H9 (cell line): ENCODE results near the gene ASMT. TPM values are rescaled to one million over a fixed set of nuclear protein-coding genes. Genes with fewer than 3 reads are reported as not detected.

ENCODE experiments used
- DNase-seq: peaks from one replicate; pipeline ENCODE4 v3.0.0-alpha.2; 2017
- H2AFZ ChIP-seq: one replicate; pipeline ENCODE4 v1.6.1; 2013; ENCODE audit warnings: mild to moderate bottlenecking, low read length, control low read depth, moderate library complexity
- H2AK5ac ChIP-seq: 2 replicates; pipeline ENCODE4 v1.6.1; 2013; ENCODE audit warnings: low read length, control low read depth, mixed read lengths; ENCODE audit not compliant: insufficient read length
- H2BK120ac ChIP-seq: one replicate; pipeline ENCODE4 v1.6.1; 2013; ENCODE audit warnings: low read depth, mild to moderate bottlenecking, low read length, control low read depth, inconsistent platforms; ENCODE audit not compliant: poor library complexity, severe bottlenecking
- H2BK12ac ChIP-seq: 2 replicates; pipeline ENCODE4 v1.6.1; 2013; ENCODE audit warnings: low read length, control low read depth, mixed read lengths, low read depth; ENCODE audit not compliant: insufficient read length
- H2BK15ac ChIP-seq: 2 replicates; pipeline ENCODE4 v1.6.1; 2013; ENCODE audit warnings: low read depth, low read length, control low read depth
- H2BK20ac ChIP-seq: one replicate; pipeline ENCODE4 v1.6.1; 2013; ENCODE audit warnings: low read depth, mild to moderate bottlenecking, low read length, control low read depth, inconsistent platforms; ENCODE audit not compliant: poor library complexity, severe bottlenecking
- H2BK5ac ChIP-seq: 2 replicates; pipeline ENCODE4 v1.6.1; 2013; ENCODE audit warnings: low read length, control low read depth, mixed read lengths; ENCODE audit not compliant: insufficient read length
- H3K14ac ChIP-seq: 2 replicates; pipeline ENCODE4 v1.6.1; 2013; ENCODE audit warnings: low read length, control low read depth; ENCODE audit not compliant: insufficient read depth
- H3K18ac ChIP-seq: 2 replicates; pipeline ENCODE4 v1.6.1; 2013; ENCODE audit warnings: low read depth, mild to moderate bottlenecking, mixed read lengths, low read length, control low read depth; ENCODE audit not compliant: insufficient read length
- H3K23ac ChIP-seq: 2 replicates; pipeline ENCODE4 v1.6.1; 2013; ENCODE audit warnings: low read length, control low read depth, mixed read lengths, low read depth; ENCODE audit not compliant: insufficient read length
- H3K23me2 ChIP-seq: 2 replicates; pipeline ENCODE4 v1.6.1; 2013; ENCODE audit warnings: low read depth, mild to moderate bottlenecking, mixed read lengths, low read length, control low read depth; ENCODE audit not compliant: insufficient read length, poor library complexity, severe bottlenecking
- H3K27ac ChIP-seq: 2 replicates; pipeline ENCODE4 v1.5.1; 2013; ENCODE audit warnings: low read length, control low read depth, mixed read lengths, low read depth; ENCODE audit not compliant: insufficient read length
- H3K27me3 ChIP-seq: 2 replicates; pipeline ENCODE4 v1.6.1; 2013; ENCODE audit warnings: low read length, control low read depth, inconsistent platforms; ENCODE audit not compliant: insufficient read depth
- H3K4ac ChIP-seq: 2 replicates; pipeline ENCODE4 v1.6.1; 2013; ENCODE audit warnings: low read depth, mild to moderate bottlenecking, control low read depth, inconsistent platforms, low read length, moderate library complexity
- H3K4me1 ChIP-seq: 2 replicates; pipeline ENCODE4 v1.6.1; 2013; ENCODE audit warnings: low read length, control low read depth, inconsistent platforms; ENCODE audit not compliant: insufficient read depth
- H3K4me2 ChIP-seq: 2 replicates; pipeline ENCODE4 v1.6.1; 2013; ENCODE audit warnings: low read length, control low read depth, mixed read lengths; ENCODE audit not compliant: insufficient read length, insufficient read depth
- H3K56ac ChIP-seq: 2 replicates; pipeline ENCODE4 v1.6.1; 2013; ENCODE audit warnings: low read depth, mild to moderate bottlenecking, mixed read lengths, low read length, control low read depth; ENCODE audit not compliant: insufficient read length
- H3K79me1 ChIP-seq: 2 replicates; pipeline ENCODE4 v1.6.1; 2013; ENCODE audit warnings: low read depth, mild to moderate bottlenecking, moderate library complexity, low read length, control low read depth, inconsistent platforms; ENCODE audit not compliant: insufficient read depth, poor library complexity, severe bottlenecking
- H3K79me2 ChIP-seq: 2 replicates; pipeline ENCODE4 v1.6.1; 2013; ENCODE audit warnings: low read length, control low read depth, inconsistent platforms; ENCODE audit not compliant: insufficient read depth
- H3K9ac ChIP-seq: 2 replicates; pipeline ENCODE4 v1.6.1; 2013; ENCODE audit warnings: low read length, control low read depth, mixed read lengths; ENCODE audit not compliant: insufficient read length; ENCODE audit errors: extremely low read depth
- H3K9me3 ChIP-seq: one replicate; pipeline ENCODE4 v1.6.1; 2013; ENCODE audit warnings: low read depth, low read length, inconsistent platforms; ENCODE audit not compliant: control insufficient read depth
- H3T11ph ChIP-seq: one replicate; pipeline ENCODE4 v1.6.1; 2013; ENCODE audit warnings: mild to moderate bottlenecking, low read length, control low read depth, inconsistent platforms
- H4K20me1 ChIP-seq: one replicate; pipeline ENCODE4 v1.6.1; 2013; ENCODE audit not compliant: control insufficient read depth, insufficient read length, insufficient read depth
- H4K5ac ChIP-seq: 2 replicates; pipeline ENCODE4 v1.6.1; 2013; ENCODE audit warnings: low read depth, mild to moderate bottlenecking, mixed read lengths, low read length, control low read depth; ENCODE audit not compliant: insufficient read length
- H4K8ac ChIP-seq: replicated peaks from 2 replicates; pipeline ENCODE4 v1.6.1; 2013; ENCODE audit warnings: low read length, control low read depth, mixed read lengths, low read depth; ENCODE audit not compliant: insufficient read length
- H4K91ac ChIP-seq: 2 replicates; pipeline ENCODE4 v1.6.1; 2013; ENCODE audit warnings: low read depth, mild to moderate bottlenecking, moderate library complexity, mixed read lengths, low read length, control low read depth; ENCODE audit not compliant: insufficient read length
- H3K27ac Mint-ChIP-seq, 3 experiments: 2 replicates in 2 of 3; 3 replicates in 1 of 3; pipeline ENCODE4 v1.8.0; 2020 to 2021; ENCODE audit warnings: mixed read lengths in 3 of 3, mild to moderate bottlenecking in 1 of 3, moderate library complexity in 1 of 3
- H3K27me3 Mint-ChIP-seq: 2 replicates; pipeline ENCODE4 v1.8.0; 2021; ENCODE audit warnings: low read depth, mild to moderate bottlenecking, moderate library complexity, mixed read lengths
- H3K36me3 Mint-ChIP-seq, 3 experiments: 2 replicates in 2 of 3; 3 replicates in 1 of 3; pipeline ENCODE4 v1.8.0; 2020 to 2021; ENCODE audit warnings: low read depth in 3 of 3, mixed read lengths in 3 of 3; ENCODE audit not compliant: insufficient read depth in 1 of 3
- H3K4me1 Mint-ChIP-seq, 2 experiments: 2 replicates each; pipeline ENCODE4 v1.8.0; 2020; ENCODE audit warnings: mixed read lengths in 2 of 2
- H3K4me3 Mint-ChIP-seq, 2 experiments: 2 replicates in 1 of 2; 3 replicates in 1 of 2; pipeline ENCODE4 v1.8.0; 2020 to 2021; ENCODE audit warnings: mild to moderate bottlenecking in 2 of 2, mixed read lengths in 2 of 2, moderate library complexity in 1 of 2
- H3K9me3 Mint-ChIP-seq, 2 experiments: 2 replicates in 1 of 2; 3 replicates in 1 of 2; pipeline ENCODE4 v1.8.0; 2020; ENCODE audit warnings: mild to moderate bottlenecking in 2 of 2, mixed read lengths in 2 of 2, moderate library complexity in 1 of 2
- WGBS: extraction: QIAGEN DNeasy Blood & Tissue Kit; methylation state at CpG from one replicate; pipeline ENCODE4 v1.1.7; 2013; ENCODE audit warnings: missing lambda C conversion rate, low lambda C conversion rate, mixed read lengths; ENCODE audit not compliant: insufficient read length; ENCODE audit errors: extremely low coverage; 5-methylcytosine and 5-hydroxymethylcytosine counted together
- total RNA-seq: library from RNA; stranded (reverse); gene quantifications from 2 replicates; pipeline ENCODE4 v1.2.1, GENCODE V29; 2021
- TF ChIP-seq, protein P1 (sequence below): fragments of 200-600 bp; sonication (generic); conservative IDR thresholded peaks from 3 replicates; pipeline ENCODE4 v1.8.0; 2021; ENCODE audit warnings: antibody characterized with exemption, mild to moderate bottlenecking

The ASMT gene
- total RNA-seq, 1 experiment from 2014 or later, result 1.4 TPM

- TF ChIP-seq, protein P1, sequence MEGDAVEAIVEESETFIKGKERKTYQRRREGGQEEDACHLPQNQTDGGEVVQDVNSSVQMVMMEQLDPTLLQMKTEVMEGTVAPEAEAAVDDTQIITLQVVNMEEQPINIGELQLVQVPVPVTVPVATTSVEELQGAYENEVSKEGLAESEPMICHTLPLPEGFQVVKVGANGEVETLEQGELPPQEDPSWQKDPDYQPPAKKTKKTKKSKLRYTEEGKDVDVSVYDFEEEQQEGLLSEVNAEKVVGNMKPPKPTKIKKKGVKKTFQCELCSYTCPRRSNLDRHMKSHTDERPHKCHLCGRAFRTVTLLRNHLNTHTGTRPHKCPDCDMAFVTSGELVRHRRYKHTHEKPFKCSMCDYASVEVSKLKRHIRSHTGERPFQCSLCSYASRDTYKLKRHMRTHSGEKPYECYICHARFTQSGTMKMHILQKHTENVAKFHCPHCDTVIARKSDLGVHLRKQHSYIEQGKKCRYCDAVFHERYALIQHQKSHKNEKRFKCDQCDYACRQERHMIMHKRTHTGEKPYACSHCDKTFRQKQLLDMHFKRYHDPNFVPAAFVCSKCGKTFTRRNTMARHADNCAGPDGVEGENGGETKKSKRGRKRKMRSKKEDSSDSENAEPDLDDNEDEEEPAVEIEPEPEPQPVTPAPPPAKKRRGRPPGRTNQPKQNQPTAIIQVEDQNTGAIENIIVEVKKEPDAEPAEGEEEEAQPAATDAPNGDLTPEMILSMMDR, result no peak
- Mint-ChIP-seq H3K4me3 (no peak overlapping the region), H3K27me3 (no peaks in the 10 kb centered on the region), H3K27ac (no peak overlapping the region), H3K9me3 (no peaks in the 10 kb centered on the region; a peak in 1 of 5 replicates), H3K36me3 (peaks cover 18 to 32% (median 22%) of the 10 kb centered on the region in 3 experiments; a peak in 6 of 7 replicates), H3K4me1 (no peaks in the 10 kb centered on the region)
- Histone ChIP-seq H3K9me3 (no peaks in the 10 kb centered on the region), H4K5ac (no peak overlapping the region), H2AFZ (no peak overlapping the region), H4K20me1 (no peaks in the 10 kb centered on the region), H2AK5ac (no peak overlapping the region), H2BK12ac (no peak overlapping the region), H3K4me2 (no peak overlapping the region), H3T11ph (no peak overlapping the region), H3K27ac (no peak overlapping the region), H2BK20ac (no peak overlapping the region), H3K23ac (no peak overlapping the region), H2BK15ac (no peak overlapping the region), H3K18ac (no peak overlapping the region), H3K23me2 (no peaks in the 10 kb centered on the region), H4K8ac (no peak overlapping the region), H2BK5ac (no peak overlapping the region), H3K4ac (no peak overlapping the region), H3K14ac (no peak overlapping the region), H3K56ac (no peak overlapping the region), H2BK120ac (no peak overlapping the region), H3K9ac (no peak overlapping the region), H3K27me3 (no peaks in the 10 kb centered on the region), H3K79me1 (no peaks in the 10 kb centered on the region), H3K4me1 (no peaks in the 10 kb centered on the region), H3K79me2 (no peaks in the 10 kb centered on the region), H4K91ac (no peak overlapping the region)
- WGBS, result no CpG with 5 or more reads among the region's 11 CpGs
- no peak for DNase-seq
Measured at GRCh38 chrX:1606496-1606895, 8.4 kb upstream of the ASMT start.
